ENCODE data around the gene THEMIS2. TPM values are rescaled to one million over a fixed set of nuclear protein-coding genes. Genes with fewer than 3 reads are reported as not detected.

The THEMIS2 gene
- total and polyA plus RNA-seq, 7 donors = 1.5 to 6.1 (median 3.8) TPM

DNA sequence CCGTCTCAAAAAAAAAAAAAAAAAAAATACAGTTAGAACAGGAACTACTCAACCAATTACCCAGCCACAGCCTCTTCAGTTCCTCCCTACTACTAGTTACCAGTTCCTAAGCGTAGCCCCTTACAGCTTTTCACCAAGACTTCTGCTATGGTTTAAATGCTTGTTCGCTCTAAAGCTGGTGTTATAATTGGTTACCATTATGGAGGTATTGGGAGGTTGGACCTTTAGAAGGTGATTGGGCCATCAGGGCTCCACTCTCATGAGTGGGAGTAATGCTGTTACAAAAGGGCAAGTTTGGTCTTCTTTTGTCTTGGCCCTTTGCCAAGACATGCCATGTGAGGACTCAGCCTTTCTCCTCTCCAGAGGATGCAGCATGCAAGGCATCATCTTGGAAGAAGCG is 59.4 kb downstream of the THEMIS2 start:
- H3K4me3 ChIP-seq = no peak overlapping the region
- TF ChIP-seq, protein P1, sequence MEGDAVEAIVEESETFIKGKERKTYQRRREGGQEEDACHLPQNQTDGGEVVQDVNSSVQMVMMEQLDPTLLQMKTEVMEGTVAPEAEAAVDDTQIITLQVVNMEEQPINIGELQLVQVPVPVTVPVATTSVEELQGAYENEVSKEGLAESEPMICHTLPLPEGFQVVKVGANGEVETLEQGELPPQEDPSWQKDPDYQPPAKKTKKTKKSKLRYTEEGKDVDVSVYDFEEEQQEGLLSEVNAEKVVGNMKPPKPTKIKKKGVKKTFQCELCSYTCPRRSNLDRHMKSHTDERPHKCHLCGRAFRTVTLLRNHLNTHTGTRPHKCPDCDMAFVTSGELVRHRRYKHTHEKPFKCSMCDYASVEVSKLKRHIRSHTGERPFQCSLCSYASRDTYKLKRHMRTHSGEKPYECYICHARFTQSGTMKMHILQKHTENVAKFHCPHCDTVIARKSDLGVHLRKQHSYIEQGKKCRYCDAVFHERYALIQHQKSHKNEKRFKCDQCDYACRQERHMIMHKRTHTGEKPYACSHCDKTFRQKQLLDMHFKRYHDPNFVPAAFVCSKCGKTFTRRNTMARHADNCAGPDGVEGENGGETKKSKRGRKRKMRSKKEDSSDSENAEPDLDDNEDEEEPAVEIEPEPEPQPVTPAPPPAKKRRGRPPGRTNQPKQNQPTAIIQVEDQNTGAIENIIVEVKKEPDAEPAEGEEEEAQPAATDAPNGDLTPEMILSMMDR (IDR thresholded peaks at IDR 0.05) = no peak
- ATAC-seq = no peak
- intact Hi-C loops (cut with DNase I) = no loop called here
- no peak for DNase-seq
- H3K4me1 ChIP-seq = no peaks in the 10 kb centered on the region
- H3K36me3 ChIP-seq (ENCODE audit: insufficient read depth in 1 of 2, low read depth in 1 of 2) = no peaks in the 10 kb centered on the region
- WGBS, 3 donors = 82 to 85% (median 85%) methylated on average over 4 of the region's 4 CpGs
- H3K9me3 ChIP-seq = no peaks in the 10 kb centered on the region
- peaks cover 0 to 18% (median 2%) of the 10 kb centered on the region in 3 donors for H3K27me3 ChIP-seq (ENCODE audit: insufficient read depth in 3 of 3, low read length in 2 of 3)
- H3K27ac ChIP-seq = no peak overlapping the region

DNA sequence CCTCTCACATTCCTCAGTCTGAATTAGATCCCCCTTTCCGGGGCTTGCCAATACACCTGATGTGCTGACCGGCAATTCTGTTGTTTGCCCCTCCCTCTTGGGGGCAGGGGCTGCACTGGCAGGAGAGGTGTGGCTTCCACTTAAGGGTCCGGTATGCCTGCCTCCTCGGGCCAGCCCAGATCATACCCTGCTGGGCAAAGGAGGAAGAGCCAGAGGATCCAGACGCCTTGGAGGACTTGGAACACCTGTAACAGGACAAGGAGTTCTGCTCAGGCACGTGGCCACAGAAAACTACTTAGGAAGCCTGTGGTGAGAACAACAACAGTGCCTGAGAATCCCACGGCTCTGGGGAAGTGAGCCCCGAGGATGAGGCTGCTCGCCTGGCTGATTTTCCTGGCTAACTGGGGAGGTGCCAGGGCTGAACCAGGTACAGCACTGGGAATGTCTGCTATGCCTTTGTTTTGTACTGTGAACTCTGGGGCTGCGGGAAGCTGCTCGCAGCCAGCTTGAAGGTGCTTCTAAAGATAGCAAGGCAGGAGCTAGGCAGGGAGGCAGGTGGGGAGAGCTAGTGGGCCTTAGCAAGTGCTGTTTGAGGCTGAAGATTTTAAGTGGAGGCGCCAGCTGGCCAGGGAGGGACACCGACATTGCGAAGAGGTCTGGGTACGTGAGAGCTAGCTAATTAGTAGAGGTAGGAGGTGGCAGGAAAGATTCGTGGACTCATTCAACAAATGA is 62.6 kb downstream of the THEMIS2 start, which contains the start of gene SMPDL3B:
Gene SMPDL3B, plus strand, starts transcription at position 183 of the 732 bp plus-strand sequence. Its CDS starts 184 bp downstream, at position 367.
- no peaks in the 10 kb centered on the region for H3K4me1 ChIP-seq
- no peaks in the 10 kb centered on the region for H3K9me3 ChIP-seq
- no peak for DNase-seq
- peaks cover 0 to 18% (median 2%) of the 10 kb centered on the region in 3 donors for H3K27me3 ChIP-seq (ENCODE audit: insufficient read depth in 3 of 3, low read length in 2 of 3)
- no peak within 1 kb of the TSS for H3K4me3 ChIP-seq
- TF ChIP-seq, protein P1 (IDR thresholded peaks at IDR 0.05) = no peak
- no peaks in the 10 kb centered on the region for H3K36me3 ChIP-seq (ENCODE audit: insufficient read depth in 1 of 2, low read depth in 1 of 2)
- intact Hi-C loops (cut with DNase I) = no loop called here
- no peak within 1 kb of the TSS for H3K27ac ChIP-seq
- ATAC-seq = no peak
- 2 to 6% (median 6%) methylated on average over 16 of the region's 16 CpGs for WGBS, 3 donors

- H3K9me3 ChIP-seq = no peaks in the 10 kb centered on the region
- H3K36me3 ChIP-seq (ENCODE audit: insufficient read depth in 1 of 2, low read depth in 1 of 2) = no peaks in the 10 kb centered on the region
- no peak for ATAC-seq
- DNase-seq = no peak
- no peak overlapping the region for H3K27ac ChIP-seq
- TF ChIP-seq, protein P1 (IDR thresholded peaks at IDR 0.05) = no peak
- intact Hi-C loops (cut with DNase I) = no loop called here
- no peaks in the 10 kb centered on the region for H3K4me1 ChIP-seq
- 33 to 43% (median 41%) methylated on average over 8 of the region's 8 CpGs for WGBS, 3 donors
- peaks cover 0 to 18% (median 2%) of the 10 kb centered on the region in 3 donors for H3K27me3 ChIP-seq (ENCODE audit: insufficient read depth in 3 of 3, low read length in 2 of 3)
- H3K4me3 ChIP-seq = no peak overlapping the region
Observed at GRCh38 chr1:27935721-27936120, 63.4 kb downstream of the THEMIS2 start.

Other genes with a start within 250 kb of the THEMIS2 start
- gene FGR, start 237.4 kb upstream of the THEMIS2 start, total RNA-seq = 1 to 10 TPM; 1.3 to 3.5 (median 3.1) TPM
- 1 to 10 TPM; 1.7 to 3.8 (median 2.0) TPM for gene FGR, start 237.4 kb upstream of the THEMIS2 start, polyA plus RNA-seq
- gene IFI6, start 200.4 kb upstream of the THEMIS2 start, total RNA-seq = 10 to 100 TPM in 3 of 4 donors, 1 to 10 TPM in 1; 7.8 to 25.8 (median 15.3) TPM
- 10 to 100 TPM; 13.9 to 20.9 (median 18.8) TPM for gene IFI6, start 200.4 kb upstream of the THEMIS2 start, polyA plus RNA-seq
- 10 to 100 TPM in 1 of 4 donors, 1 to 10 TPM in 3; 7.6 to 10.7 (median 9.3) TPM for gene FAM76A, start 146.6 kb upstream of the THEMIS2 start, total RNA-seq
- gene FAM76A, start 146.6 kb upstream of the THEMIS2 start, polyA plus RNA-seq = 1 to 10 TPM; 2.7 to 6.7 (median 3.3) TPM
- 10 to 100 TPM; 19.5 to 33.6 (median 28.9) TPM for gene STX12, start 99.3 kb upstream of the THEMIS2 start, total RNA-seq
- gene STX12, start 99.3 kb upstream of the THEMIS2 start, polyA plus RNA-seq = 10 to 100 TPM; 14.5 to 24.7 (median 21.0) TPM
- 10 to 100 TPM; 20.6 to 28.2 (median 24.5) TPM for gene PPP1R8, start 41.8 kb upstream of the THEMIS2 start, total RNA-seq
- 10 to 100 TPM; 18.5 to 46.1 (median 32.4) TPM for gene PPP1R8, start 41.8 kb upstream of the THEMIS2 start, polyA plus RNA-seq
- gene RPA2, start 42.0 kb downstream of the THEMIS2 start, total RNA-seq = 10 to 100 TPM; 42.5 to 72.3 (median 47.7) TPM
- 10 to 100 TPM; 43.8 to 79.6 (median 71.5) TPM for gene RPA2, start 42.0 kb downstream of the THEMIS2 start, polyA plus RNA-seq
- gene SMPDL3B, start 62.5 kb downstream of the THEMIS2 start, total RNA-seq = not detected
- gene SMPDL3B, start 62.5 kb downstream of the THEMIS2 start, polyA plus RNA-seq = under 1 TPM in 2 of 3 donors, not detected in 1; 0.03 to 0.05 TPM
- 1 to 10 TPM; 3.8 to 5.8 (median 4.3) TPM for gene XKR8, start 87.4 kb downstream of the THEMIS2 start, total RNA-seq
- gene XKR8, start 87.4 kb downstream of the THEMIS2 start, polyA plus RNA-seq = 1 to 10 TPM; 3.3 to 5.2 (median 4.5) TPM
- gene EYA3, start 216.1 kb downstream of the THEMIS2 start, total RNA-seq = 10 to 100 TPM; 13.1 to 15.3 (median 14.0) TPM
- 10 to 100 TPM in 1 of 3 donors, 1 to 10 TPM in 2; 3.6 to 10.8 (median 5.1) TPM for gene EYA3, start 216.1 kb downstream of the THEMIS2 start, polyA plus RNA-seq

Data from psoas muscle (tissue), 8 donors.